HepG2 (cell line): ENCODE results near the gene CSTB. TPM values are rescaled to one million over a fixed set of nuclear protein-coding genes. Genes with fewer than 3 reads are reported as not detected.

ENCODE experiments used
- ATAC-seq: fragments of 200-7000 bp; cut with Tn5 transposase; 3 replicates; pipeline ENCODE4 v1.9.1; 2020; ENCODE audit warnings: mild to moderate bottlenecking, moderate library complexity
- BruUV-seq: library from RNA; stranded (reverse); fragments of 400-500 nt; replicated peaks from 2 replicates; lab custom pipeline; 2021; lab: Mats Ljungman, UMichigan
- CTCF ChIA-PET: fragments of 300-600 bp; formaldehyde crosslinking; extraction: SDS; loops from one replicate; lab custom pipeline; 2021; ENCODE audit warnings: low total read pairs, inconsistent platforms, low intra/inter-chr PET ratio; lab: Yijun Ruan, JAX
- POLR2A ChIA-PET: fragments of 350-600 bp; sonication (Branson Sonifier 250); formaldehyde crosslinking; loops from one replicate; lab custom pipeline; 2020; ENCODE audit warnings: antibody characterized with exemption, inconsistent platforms; lab: Yijun Ruan, JAX
- DNase-seq: peaks from one replicate; pipeline ENCODE4 v3.0.0-alpha.2; 2015; ENCODE audit warnings: low spot score
- FAIRE-seq: peaks from 3 replicates; lab custom pipeline; 2011; peaks lifted over from hg19 to GRCh38; lab: Jason Lieb, UNC
- H2AFZ ChIP-seq: one replicate; pipeline ENCODE4 v1.6.1; 2011; ENCODE audit warnings: low read length, inconsistent platforms
- H3K27ac ChIP-seq: fragments of 300-600 bp; 3 replicates; pipeline ENCODE4 v1.8.0; 2011; ENCODE audit warnings: mixed run types, mild to moderate bottlenecking, mixed read lengths, low read length, inconsistent platforms; ENCODE audit not compliant: insufficient read depth; ENCODE audit errors: extremely low read length
- H3K27me3 ChIP-seq, 2 experiments: fragments of 200-600 bp in 1 of 2; 2 replicates in 1 of 2; 3 replicates in 1 of 2; pipeline versions ENCODE4 v1.6.0 to v1.8.0; 2011; ENCODE audit warnings: low read length in 2 of 2, mild to moderate bottlenecking in 2 of 2, moderate library complexity in 2 of 2, inconsistent platforms in 1 of 2; ENCODE audit not compliant: insufficient read depth in 2 of 2, control insufficient read depth in 1 of 2
- H3K36me3 ChIP-seq, 2 experiments: fragments of 200-600 bp in 1 of 2; replicated peaks in 1 of 2; 2 replicates in 1 of 2; 3 replicates in 1 of 2; pipeline versions ENCODE4 v1.5.1 to v1.8.0; 2011; ENCODE audit warnings: low read length in 2 of 2, inconsistent platforms in 1 of 2; ENCODE audit not compliant: insufficient read depth in 2 of 2, control insufficient read depth in 1 of 2
- H3K4me1 ChIP-seq: 2 replicates; pipeline ENCODE4 v1.5.1; 2012; ENCODE audit warnings: low read length, inconsistent platforms; ENCODE audit not compliant: insufficient read depth
- H3K4me2 ChIP-seq: 2 replicates; pipeline ENCODE4 v1.6.0; 2011; ENCODE audit warnings: low read depth, low read length, inconsistent platforms
- H3K4me3 ChIP-seq, 3 experiments: fragments of 200-600 bp in 1 of 3; sonication (generic), shearing (Covaris generic) in 1 of 3; replicated peaks in 1 of 3; 2 replicates each; pipeline ENCODE4 v1.5.1; 2011 to 2016; ENCODE audit warnings: low read length in 3 of 3, inconsistent platforms in 2 of 3, low read depth in 2 of 3, mild to moderate bottlenecking in 2 of 3, control low read depth in 1 of 3, mixed read lengths in 1 of 3; ENCODE audit not compliant: insufficient read depth in 1 of 3
- H3K79me2 ChIP-seq: one replicate; pipeline ENCODE4 v1.6.1; 2011; ENCODE audit warnings: low read length, inconsistent platforms; ENCODE audit not compliant: insufficient read depth
- H3K9ac ChIP-seq: 2 replicates; pipeline ENCODE4 v1.6.0; 2011; ENCODE audit warnings: mild to moderate bottlenecking, low read depth, low read length, inconsistent platforms; ENCODE audit not compliant: insufficient read depth
- H3K9me3 ChIP-seq: 2 replicates; pipeline ENCODE4 v1.5.1; 2012; ENCODE audit warnings: mild to moderate bottlenecking, low read length
- H4K20me1 ChIP-seq: 2 replicates; pipeline ENCODE4 v1.6.0; 2011; ENCODE audit warnings: inconsistent platforms, mild to moderate bottlenecking, low read length, moderate library complexity; ENCODE audit not compliant: insufficient read depth
- AGO2 ChIP-seq: fragments of 200-400 bp; formaldehyde crosslinking; optimal IDR thresholded peaks from 2 replicates; pipeline ENCODE3; 2017; ENCODE audit warnings: mild to moderate bottlenecking, low read depth, low read length, moderate library complexity
- CSRNP1 ChIP-seq: sonication (generic); formaldehyde crosslinking; IDR thresholded peaks from 2 replicates; pipeline ENCODE4 v1.8.1; 2023; ENCODE audit warnings: mild to moderate bottlenecking, missing genetic modification reagents
- KMT2A ChIP-seq: sonication (generic); formaldehyde crosslinking; IDR thresholded peaks from 2 replicates; pipeline ENCODE4 v1.4.0; 2020; ENCODE audit warnings: missing genetic modification reagents
- LBX2 ChIP-seq: sonication (generic); formaldehyde crosslinking; IDR thresholded peaks from 2 replicates; pipeline ENCODE4 v1.5.0; 2020; ENCODE audit warnings: missing genetic modification reagents, mild to moderate bottlenecking, borderline replicate concordance
- NKX3-1 ChIP-seq: sonication (generic); formaldehyde crosslinking; IDR thresholded peaks from 2 replicates; pipeline ENCODE4 v1.5.0; 2020; ENCODE audit warnings: missing genetic modification reagents
- POLR2AphosphoS2 ChIP-seq: IDR thresholded peaks from 2 replicates; pipeline ENCODE4 v1.6.1; 2011; ENCODE audit warnings: low read depth, low read length, improper control_type of control experiment
- RFX3 ChIP-seq: IDR thresholded peaks from 2 replicates; pipeline ENCODE4 v1.6.1; 2016; ENCODE audit warnings: missing biosample characterization, missing genetic modification reagents
- SMAD3 ChIP-seq: sonication (generic); formaldehyde crosslinking; IDR thresholded peaks from 2 replicates; pipeline ENCODE4 v1.4.0; 2020; ENCODE audit warnings: missing genetic modification reagents
- TRIM24 ChIP-seq: sonication (generic); formaldehyde crosslinking; IDR thresholded peaks from 2 replicates; pipeline ENCODE4 v1.8.0; 2022; ENCODE audit warnings: mild to moderate bottlenecking, missing genetic modification reagents
- ZNF235 ChIP-seq: sonication (generic); formaldehyde crosslinking; IDR thresholded peaks from 2 replicates; pipeline ENCODE4 v1.8.1; 2023; ENCODE audit warnings: mild to moderate bottlenecking, missing genetic modification reagents, borderline replicate concordance
- ZNF251 ChIP-seq: sonication (generic); formaldehyde crosslinking; IDR thresholded peaks from 2 replicates; pipeline ENCODE4 v1.9.0; 2021; ENCODE audit warnings: mild to moderate bottlenecking, missing genetic modification reagents
- ZNF3 ChIP-seq: IDR thresholded peaks from 2 replicates; pipeline ENCODE4 v1.7.0; 2017; ENCODE audit warnings: inconsistent platforms
- ZNF775 ChIP-seq: sonication (generic); formaldehyde crosslinking; IDR thresholded peaks from 2 replicates; pipeline ENCODE4 v1.4.0; 2020; ENCODE audit warnings: missing genetic modification reagents, mild to moderate bottlenecking, moderate library complexity, borderline replicate concordance
- WGBS: methylation state at CpG from one replicate; pipeline ENCODE4 v1.1.6; 2017; ENCODE audit warnings: low lambda C conversion rate; 5-methylcytosine and 5-hydroxymethylcytosine counted together
- in situ Hi-C: cut with HindIII; loops from 2 replicates; pipeline ENCODE4 v1.10.0; 2017; ENCODE audit warnings: low pct_unique_long_range_greater_than_20kb; ENCODE audit not compliant: extremely low pct_ligation_motif_present
- intact Hi-C: fragments of 100-400 bp; cut with micrococcal nuclease; formaldehyde crosslinking; loops from one replicate; pipeline ENCODE4 v1.10.0; 2022; ENCODE audit not compliant: unreplicated experiment
- polyA plus RNA-seq, 8 experiments: library from polyadenylated mRNA; depleted of rRNA in 3 of 8; stranded (reverse) in 7 of 8; unstranded in 1 of 8; fragments of >200 nt; fragmentation: Illumina TruSeq in 4 of 8; extraction: Trizol in 4 of 8; gene quantifications; 2 replicates each; pipeline versions ENCODE4 v1.2.1 to v1.2.3, GENCODE V29; 2011 to 2016; ENCODE audit warnings: low read depth in 4 of 8, missing spikeins in 1 of 8, mixed read lengths in 1 of 8; ENCODE audit not compliant: insufficient read depth in 1 of 8
- total RNA-seq, 5 experiments: library from RNA; depleted of rRNA; stranded (reverse); fragments of >200 nt; fragmentation: Illumina TruSeq; extraction: Trizol; gene quantifications; 2 replicates each; pipeline ENCODE4 v1.2.3, GENCODE V29; 2016; ENCODE audit warnings: low read depth in 1 of 5

CSTB gene
- total and polyA plus RNA-seq, 2 of the 13 experiments (the other 11 are each of a cell fraction or from before 2014, with no cell fraction given): 11.7 to 94.1 TPM

GRCh38 chr21:43764576-43765495 is 11.3 kb downstream of the CSTB start:
- Histone ChIP-seq H3K79me2 (no peaks in the 10 kb centered on the region), H3K36me3 (peaks cover 0 to 3% of the 10 kb centered on the region in 2 experiments; a peak in 2 of 5 replicates), H3K9ac (no peak overlapping the region), H3K9me3 (no peaks in the 10 kb centered on the region), H3K4me1 (peaks cover 24% of the 10 kb centered on the region), H3K4me3 (no peak overlapping the region), H2AFZ (no peak overlapping the region), H4K20me1 (no peaks in the 10 kb centered on the region), H3K27ac (no peak overlapping the region), H3K4me2 (no peak overlapping the region), H3K27me3 (no peaks in the 10 kb centered on the region)
- ChIA-PET POLR2A (no interaction called here), CTCF (no interaction called here)
- no peak for TF ChIP-seq TRIM24 (CRISPR knock-in tag)
- TF ChIP-seq CSRNP1 (CRISPR knock-in tag): no peak
- TF ChIP-seq NKX3-1 (CRISPR knock-in tag): no peak
- peak; percentile 51 for TF ChIP-seq AGO2
- TF ChIP-seq ZNF251 (CRISPR knock-in tag): no peak
- TF ChIP-seq ZNF775: no peak
- no peak for TF ChIP-seq KMT2A (CRISPR knock-in tag)
- no peak for TF ChIP-seq POLR2AphosphoS2
- no peak for TF ChIP-seq SMAD3 (CRISPR knock-in tag)
- TF ChIP-seq RFX3 (CRISPR knock-in tag): no peak
- TF ChIP-seq LBX2 (CRISPR knock-in tag): no peak
- TF ChIP-seq ZNF235 (CRISPR knock-in tag): 0 out of 2 replicates have a peak, but pooled peaks have one; percentile 36
- TF ChIP-seq ZNF3 (CRISPR knock-in tag): no peak
- DNase-seq (no peak), ATAC-seq (no peak), FAIRE-seq (no peak)
- WGBS: 94% methylated on average over 10 of the region's 19 CpGs
- intact Hi-C loops: no loop called here
- in situ Hi-C loops: no loop called here
- no TSS peak for BruUV-seq
